Muscle of back (tissue), 11 donors: ENCODE results near the gene PEX11B. TPM values are rescaled to one million over a fixed set of nuclear protein-coding genes. Genes with fewer than 3 reads are reported as not detected.
"Not testable (repeated sequence)": the region's sequence is repeated elsewhere in the genome, so short reads cannot be mapped to it uniquely, and the experiment has no call there.

Experiments used
- DNase-seq, 3 donors: peaks; one replicate each; pipeline versions ENCODE4 v3.0.0 to v3.0.0-alpha.2; 2013
- polyA plus RNA-seq, 10 donors: library from polyadenylated mRNA; unstranded; fragments of 120-200 nt; gene quantifications; one replicate each; pipeline ENCODE4 v1.2.1, GENCODE V29; 2013; ENCODE audit not compliant: insufficient read length in 10 of 10

PEX11B gene
- polyA plus RNA-seq, 10 donors, result 19.5 to 27.3 (median 23.9) TPM

DNA sequence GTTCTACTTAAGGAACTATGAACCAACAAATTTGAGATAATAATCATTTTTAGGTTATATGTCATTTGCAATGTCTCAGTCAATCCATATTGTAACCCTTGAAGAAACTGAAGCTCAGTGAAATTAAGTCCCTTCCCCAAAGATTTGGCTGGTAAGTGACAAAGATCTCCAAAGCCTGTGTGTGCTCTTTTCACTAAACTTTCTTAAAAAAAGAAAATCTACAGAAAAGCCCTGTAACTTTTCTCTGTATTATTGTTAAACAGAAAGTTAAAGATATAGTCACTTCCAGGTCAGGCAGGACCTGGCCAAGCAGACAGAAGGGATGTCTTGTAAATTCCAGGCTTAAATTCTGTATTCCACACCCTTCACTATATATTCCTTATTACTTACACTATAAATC, 37.8 kb upstream of the PEX11B start:
- DNase-seq, result no peak

DNA sequence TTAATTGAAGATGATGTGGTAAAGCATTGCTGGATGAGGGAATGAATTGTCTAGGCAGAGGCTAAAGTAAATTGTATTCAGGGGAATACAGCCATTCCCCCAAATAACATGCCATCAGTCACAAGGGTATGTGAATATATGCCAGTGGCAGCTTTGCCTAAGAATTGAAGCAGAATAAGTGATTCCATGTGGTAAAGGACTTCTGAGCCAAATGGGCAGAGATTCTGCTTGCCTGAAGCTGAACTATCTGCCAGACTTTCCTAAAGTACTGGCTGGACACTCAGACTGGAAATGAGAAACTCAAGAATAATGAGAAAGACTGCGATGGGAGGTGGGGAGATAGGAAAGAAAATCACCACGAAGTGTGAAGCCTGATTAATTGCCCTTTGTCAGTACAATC, 36.9 kb upstream of the PEX11B start:
- peak in 2 of 3 donors; percentile 60 to 65 for DNase-seq

DNA sequence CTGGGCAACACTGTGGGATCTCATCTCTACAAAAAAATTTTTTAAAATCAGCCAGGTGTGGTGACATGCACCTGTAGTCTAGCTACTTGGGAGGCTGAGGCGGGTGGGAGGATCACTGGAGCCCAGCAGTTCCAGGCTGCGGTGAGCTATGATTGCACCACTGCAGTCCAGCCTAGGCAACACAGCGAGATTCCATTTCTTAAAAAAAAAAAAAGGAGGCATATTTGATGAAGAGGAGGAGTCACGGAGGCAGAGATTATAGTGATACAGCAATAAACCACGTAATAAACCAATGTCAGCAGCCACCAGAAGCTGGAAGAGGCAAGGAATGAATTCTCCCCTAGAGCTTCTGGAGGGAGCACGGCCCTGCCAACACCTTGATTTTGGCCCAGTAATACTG, 35.3 kb upstream of the PEX11B start:
- DNase-seq, result no peak

DNA sequence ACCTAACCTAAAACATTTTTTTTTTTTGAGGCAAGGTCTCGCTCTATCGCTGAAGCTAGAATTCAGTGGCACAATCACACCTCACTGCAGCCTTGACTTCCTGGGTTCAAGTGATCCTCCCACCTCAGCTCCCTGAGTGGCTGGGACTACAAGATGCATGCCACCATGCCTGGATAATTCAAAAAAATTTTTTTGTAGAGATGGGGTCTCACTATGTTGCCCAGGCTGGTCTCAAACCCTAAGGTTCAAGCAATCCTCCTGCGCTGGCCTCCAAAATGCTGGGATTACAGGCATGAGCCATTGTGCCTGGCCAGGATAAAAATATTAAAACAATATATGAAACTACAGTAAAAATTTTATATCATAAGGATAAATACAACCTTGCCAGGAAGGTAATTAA, 34.4 kb upstream of the PEX11B start:
- DNase-seq, result no peak

DNA sequence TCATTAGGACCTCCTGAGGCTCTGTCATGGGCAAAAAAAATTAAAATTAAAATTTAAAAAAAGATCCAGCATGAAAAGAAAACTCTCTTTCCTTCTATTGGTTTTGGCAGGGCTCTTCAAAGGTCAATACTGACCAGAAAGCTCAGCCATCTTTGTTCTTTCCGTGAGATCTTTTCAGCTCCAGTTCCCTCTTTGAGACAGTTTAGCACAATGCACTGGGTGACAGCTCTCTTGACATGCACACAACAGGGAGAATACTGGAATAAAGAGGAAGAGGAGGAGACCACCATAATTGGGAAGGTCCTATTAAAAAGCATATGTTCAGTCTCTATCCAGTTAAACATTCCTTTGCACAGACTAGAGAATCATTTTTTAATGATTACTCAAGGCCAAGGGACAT, 33.0 kb upstream of the PEX11B start:
- DNase-seq, result no peak

DNA sequence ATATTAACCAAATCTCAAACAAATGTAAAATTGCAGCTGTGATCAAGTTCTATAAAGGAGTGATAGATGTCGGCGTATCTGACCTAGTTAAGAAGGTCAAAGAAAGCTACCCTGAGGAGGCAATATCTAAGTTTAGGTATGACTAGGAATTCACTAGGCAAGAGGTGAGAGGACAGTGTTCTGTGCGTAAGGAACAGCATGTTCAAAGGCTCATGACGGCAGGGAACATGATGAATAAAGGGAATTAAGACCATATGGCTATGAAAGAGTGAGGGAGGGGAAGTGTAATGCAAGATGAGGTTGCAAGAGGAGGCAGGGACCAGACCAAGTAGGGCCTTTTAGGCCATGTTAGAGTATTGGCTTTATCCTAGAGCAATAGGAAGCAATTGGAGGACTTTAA, 30.7 kb upstream of the PEX11B start:
- DNase-seq, result no peak

DNA sequence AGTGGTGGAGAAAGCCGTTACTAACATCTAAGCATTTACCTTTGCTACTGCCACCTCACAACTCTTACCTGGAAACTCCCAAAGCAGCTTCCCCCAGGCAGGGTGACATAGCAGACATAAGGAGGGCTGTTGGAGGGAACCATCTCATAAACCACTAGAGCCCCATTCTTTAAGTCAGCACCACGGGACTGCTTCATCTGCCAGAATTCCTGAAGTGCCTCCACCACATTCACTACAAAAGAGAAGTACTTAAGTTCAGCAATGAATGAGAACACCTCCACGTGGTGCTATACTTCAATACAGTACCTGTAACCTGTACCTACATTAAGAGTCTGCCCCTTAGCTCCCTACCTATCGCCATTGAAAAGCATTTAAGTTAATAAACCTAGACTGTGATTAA, 29.0 kb upstream of the PEX11B start:
- no peak for DNase-seq

DNA sequence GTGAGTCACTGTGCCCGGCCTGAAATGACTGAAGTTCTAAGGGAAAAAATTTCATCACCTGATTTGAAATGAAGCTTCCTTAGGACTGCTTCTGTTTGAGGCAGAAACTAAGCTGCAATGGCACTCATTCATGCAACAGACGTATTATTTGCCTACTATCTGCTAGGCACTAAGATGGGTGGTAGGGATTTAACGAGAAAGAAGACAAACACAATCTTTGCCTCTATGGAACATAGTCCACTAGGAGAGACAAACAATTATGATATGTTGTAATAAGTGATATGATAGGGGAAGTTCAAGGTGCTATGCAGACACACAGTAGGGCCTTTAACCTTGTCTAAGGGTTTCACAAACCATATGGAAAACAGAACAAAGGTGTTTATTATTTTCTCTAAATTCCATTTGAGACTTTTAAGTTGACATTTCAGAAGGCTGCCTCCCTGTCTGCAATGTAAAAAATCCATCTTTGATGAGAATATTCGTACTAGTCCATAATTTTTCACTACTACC, 28.0 kb upstream of the PEX11B start:
- DNase-seq, result no peak

DNA sequence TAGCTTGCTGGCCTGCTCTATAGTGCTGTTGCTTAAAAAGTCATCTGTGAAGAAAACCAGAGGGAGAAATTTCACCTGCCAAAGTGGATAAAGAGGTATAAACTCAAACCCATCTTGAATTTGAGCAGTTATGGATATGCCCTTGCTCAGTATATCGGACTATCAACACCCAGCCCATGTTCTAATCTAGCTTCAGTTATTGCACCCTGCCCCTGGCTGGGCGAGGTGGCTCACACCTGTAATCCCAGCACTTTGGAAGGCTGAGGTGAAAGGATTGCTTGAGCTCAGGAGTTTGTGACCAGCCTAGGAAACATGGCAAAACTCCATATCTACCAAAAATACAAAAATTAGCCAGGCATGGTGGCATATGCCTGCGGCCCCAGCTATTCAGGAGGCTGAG, 26.0 kb upstream of the PEX11B start:
- no peak for DNase-seq

DNA sequence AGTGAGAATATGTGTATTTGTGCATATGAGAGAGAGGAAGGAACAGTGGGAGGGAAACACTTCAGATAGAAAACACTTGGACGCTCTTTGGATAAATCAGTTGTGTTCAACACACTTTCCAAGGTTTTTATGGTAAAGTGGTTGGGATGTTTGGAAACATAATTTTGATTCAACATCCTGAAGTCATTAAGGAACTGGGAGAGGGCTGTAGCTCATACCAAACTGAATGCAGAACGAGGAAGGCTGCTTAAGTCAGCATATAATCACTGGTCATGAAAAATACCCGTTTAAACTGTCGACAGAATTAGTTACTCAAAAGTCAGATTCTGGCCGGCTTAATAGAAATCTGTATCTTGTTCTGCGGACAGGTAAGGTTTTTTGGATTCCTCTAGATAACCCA, 24.4 kb upstream of the PEX11B start:
- peak in 1 of 3 donors; percentile 39 for DNase-seq

DNA sequence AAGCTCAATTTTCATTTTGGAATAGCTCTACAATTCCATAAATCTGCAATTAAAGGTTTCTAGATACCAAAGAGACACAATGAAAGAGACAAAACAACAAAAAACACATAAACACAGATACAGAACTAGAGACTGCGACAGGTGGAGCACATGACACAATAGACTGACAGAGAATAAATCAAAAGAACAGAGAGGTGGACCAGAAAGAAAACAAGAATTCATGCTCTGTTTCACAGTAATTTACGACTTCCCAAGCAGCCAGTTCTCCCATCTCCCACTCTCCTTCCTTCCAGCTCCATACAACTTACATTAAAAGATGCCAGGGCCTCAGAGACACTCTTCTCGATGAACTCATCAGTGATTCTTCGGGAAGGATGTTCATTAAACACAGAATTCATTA, 23.9 kb upstream of the PEX11B start:
- DNase-seq, result no peak

DNA sequence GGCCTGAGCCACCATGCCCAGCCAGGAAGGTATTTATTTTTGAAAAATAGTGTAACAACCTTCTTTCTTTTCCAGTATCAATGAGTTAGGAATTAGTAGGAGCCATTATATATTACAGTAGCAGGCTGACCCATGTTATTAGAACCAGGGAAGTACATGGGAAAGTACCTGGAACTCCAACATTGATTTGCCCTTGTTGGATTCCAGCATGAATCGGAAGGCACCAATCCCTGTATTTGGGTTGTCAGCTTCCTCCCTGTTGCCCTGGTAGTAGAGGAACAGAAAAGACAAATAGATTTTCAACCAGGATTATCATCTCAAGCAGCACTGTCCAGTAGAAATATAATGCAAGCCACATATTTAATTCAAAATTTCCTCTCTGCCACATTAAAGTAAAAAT, 18.9 kb upstream of the PEX11B start:
- no peak for DNase-seq

DNA sequence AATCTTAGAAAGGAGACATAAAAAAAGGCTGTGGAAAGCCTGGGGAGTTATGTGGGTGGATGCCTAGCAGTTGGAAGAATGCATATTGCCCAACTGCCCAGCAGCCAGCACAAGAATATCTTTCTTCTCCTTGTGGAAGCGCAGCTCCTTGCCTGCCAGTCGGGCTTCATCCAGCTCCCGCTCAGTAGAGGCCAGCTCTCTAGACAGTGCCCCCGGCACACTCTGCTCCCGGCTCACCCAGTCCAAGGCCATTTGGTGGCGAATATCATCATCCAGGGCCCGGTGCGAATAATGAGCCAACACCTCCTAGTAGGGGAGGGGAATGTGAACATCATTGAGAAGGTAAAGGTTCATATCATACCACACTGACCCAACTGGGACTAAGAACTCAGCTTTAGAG, 17.7 kb upstream of the PEX11B start:
- DNase-seq, result no peak

DNA sequence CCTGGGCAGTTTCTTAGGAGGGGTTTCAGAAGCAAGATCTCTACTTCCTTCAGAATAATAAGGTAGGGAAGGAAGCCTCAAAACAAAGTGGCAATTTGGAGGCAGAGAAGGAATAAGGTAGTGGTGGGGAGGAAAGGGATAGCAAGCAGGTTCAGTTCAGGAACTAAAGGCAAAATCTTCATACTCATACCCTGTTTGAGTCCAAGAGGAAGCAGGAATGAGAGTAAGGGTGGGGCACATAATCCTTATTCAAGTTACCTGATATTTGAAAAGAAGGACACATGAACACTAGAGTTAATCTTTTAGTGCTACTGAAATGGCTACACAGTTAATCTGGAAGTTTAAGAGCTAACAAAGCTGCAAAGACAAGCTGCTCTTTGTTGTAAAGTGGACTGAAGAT, 17.2 kb upstream of the PEX11B start:
- no peak for DNase-seq

DNA sequence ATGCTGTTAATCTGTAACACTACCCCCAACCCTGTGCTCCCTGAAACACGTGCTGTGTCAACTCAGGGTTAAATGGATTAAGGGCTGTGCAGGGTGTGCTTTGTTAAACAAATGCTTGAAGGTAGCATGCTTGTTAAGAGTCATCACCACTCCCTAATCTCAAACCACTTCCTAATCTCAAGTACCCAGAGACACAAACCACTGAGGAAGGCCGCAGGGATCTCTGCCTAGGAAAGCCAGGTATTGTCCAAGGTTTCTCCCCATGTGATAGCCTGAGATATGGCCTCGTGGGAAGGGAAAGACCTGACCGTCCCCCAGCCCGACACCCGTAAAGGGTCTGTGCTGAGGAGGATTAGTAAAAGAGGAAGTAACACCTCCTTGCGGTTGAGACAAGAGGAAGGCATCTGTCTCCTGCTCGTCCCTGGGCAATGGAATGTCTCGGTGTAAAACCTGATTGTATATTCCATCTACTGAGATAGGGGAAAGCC, 14.0 kb upstream of the PEX11B start:
- not testable (repeated sequence) for DNase-seq

DNA sequence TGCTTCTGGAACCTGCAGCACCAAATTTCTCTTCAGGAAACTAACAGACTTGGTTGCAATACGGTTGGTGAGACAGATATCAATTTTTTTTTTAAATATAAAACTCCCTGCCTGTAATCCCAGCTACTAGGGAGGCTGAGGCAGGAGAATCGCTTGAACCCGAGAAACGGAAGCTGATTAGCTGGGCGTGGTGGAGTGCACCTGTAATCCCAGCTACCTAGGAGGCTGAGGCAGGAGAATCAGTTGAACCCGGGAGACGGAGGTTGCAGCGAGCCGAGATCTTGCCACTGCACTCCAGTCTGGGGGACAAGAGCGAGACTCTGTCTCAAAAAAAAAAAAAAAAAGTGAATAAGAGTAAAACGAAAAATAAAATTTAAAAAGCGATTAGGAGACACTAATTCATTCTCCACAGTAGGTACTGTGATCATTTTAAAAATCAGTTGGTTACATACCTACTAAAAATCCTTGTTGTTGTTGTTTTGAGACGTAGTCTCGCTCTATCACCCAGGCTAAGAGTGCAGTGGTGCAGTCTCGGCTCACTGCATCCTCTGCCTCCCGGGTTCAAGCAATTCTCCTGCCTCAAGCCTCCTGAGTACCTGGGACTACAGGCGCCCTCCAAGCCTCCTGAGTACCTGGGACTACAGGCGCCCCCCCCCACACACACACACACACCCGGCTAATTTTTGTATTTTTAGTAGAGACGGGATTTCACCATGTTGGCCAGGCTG, 9.6 kb upstream of the PEX11B start:
- no peak for DNase-seq

DNA sequence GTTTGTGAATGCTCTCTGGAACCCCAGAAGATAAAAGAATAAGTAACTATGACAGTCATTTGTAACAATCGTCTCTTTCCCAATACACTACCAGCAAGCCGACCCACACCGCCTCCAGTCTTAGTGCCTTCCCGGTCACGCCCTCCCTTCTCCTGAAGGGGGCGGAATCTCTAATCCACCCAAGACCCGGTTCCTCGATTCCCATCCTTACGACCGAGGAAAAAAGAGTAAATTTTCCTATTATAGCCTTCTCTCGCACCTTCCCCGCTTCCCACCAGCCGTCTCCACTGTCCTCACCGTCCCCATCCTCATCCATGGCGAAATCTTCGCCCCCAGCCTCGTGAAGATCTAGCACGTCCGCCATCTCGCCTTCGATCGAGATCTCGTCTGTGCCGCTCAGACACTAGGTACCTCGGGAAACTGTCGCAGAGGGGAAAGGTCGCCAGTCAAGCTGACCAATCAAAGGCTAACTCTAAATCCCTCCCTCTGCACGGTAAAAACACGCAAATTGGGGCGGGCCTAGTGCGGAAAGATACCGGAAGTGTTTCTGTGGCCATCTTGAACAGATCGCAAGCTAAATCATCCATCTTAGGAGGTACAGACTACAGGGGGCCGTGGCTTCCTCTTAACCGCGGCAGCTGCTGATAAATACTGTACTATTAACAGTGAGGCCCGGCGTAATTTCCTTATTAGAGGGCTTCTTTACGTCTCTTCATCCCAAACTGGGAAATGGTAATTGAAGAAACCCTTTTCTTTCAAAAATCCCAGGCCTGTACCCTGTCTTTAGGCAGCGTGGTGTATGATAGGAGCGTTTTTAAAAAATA, 8.8 kb upstream of the PEX11B start, which contains the start of gene RBM8A:
RBM8A (minus strand) TSS at position 422 of the 824 bp plus-strand sequence; CDS start at position 364, 58 bp downstream.
- DNase-seq, result peak; percentile 98 to 99 (median 99)

DNA sequence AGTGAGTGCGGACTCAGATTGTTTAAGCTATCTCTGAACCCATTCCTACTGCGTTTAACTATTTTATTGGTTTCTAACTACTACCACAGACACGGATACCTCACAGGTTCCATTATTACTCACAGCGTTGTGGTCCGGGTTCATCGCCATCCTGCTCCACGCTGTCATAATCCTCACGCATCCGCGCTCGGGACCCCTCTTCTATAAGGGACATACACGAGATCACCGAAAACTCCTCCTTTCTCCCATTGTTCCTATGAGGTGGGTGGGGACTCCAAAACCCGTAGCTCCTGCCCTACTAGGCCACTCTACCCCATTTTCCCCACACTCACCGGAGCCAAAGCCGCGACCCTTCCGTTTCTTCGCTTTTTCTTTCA, 8.2 kb upstream of the PEX11B start:
- peak in 1 of 3 donors; percentile 17 for DNase-seq

DNA sequence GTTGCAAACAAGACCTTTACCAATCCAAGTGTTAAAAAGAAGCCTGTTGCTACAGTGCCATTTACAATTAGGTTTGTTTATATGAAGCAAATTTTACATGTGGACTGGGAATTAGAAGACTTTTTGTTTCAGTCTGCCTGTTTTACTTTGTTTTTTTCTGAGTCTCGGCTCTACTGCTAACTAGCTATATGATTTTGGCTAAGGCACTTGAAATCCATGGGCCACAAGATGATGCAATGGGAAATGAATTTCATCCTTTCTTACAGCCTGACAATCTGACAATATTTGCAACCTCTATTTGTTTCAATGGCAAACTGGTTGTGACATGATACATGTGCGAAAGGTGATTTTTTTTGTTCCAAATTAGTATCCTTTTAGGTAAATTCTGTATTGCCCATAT, 3.7 kb upstream of the PEX11B start:
- DNase-seq, result no peak

DNA sequence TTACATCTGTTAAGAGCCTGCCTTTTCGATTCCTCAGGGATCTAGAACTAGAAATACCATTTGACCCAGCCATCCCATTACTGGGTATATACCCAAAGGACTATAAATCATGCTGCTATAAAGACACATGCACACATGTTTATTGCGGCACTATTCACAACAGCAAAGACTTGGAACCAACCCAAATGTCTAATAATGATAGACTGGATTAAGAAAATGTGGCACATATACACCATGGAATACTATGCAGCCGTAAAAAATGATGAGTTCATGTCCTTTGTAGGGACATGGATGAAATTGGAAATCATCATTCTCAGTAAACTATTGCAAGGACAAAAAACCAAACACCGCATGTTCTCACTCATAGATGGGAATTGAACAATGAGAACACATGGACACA, 1.8 kb upstream of the PEX11B start:
- not testable (repeated sequence) for DNase-seq

DNA sequence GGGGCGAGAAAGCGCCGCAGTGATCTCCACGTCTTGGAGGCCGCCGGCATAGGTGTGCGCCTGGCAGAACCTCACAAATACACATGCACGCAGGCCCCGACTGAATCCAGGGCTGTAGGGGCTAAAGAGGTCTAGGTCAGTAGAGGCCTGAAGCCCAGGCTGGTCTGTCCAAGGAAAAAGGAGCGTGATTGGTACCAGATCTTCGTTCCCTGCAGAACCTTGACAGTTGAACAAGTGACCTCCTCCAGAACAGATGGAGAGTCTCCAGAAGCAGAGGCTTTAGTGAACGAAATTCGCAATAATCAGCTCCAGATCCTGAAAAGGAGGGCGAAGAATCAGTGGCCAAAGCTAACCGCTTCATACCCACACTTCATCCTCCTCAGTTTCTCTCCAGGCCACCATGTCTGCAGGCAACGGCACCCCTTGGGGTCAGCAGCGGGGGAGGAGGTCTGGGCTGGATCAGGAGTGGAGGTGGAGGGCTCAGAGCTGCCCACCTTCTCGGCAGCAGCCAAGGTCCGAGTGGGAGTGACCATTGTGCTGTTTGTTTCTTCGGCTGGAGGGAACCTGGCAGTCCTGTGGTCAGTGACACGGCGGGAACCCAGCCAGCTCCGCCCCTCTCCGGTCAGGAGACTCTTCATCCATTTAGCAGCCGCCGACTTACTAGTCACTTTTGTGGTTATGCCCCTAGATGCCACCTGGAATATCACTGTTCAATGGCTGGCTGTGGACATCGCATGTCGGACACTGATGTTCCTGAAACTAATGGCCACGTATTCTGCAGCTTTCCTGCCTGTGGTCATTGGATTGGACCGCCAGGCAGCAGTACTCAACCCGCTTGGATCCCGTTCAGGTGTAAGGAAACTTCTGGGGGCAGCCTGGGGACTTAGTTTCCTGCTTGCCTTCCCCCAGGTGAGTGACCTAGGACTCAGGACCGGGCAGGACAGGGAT, 749 bp upstream of the PEX11B start:
- DNase-seq, result peak; percentile 21 to 77 (median 45)

DNA sequence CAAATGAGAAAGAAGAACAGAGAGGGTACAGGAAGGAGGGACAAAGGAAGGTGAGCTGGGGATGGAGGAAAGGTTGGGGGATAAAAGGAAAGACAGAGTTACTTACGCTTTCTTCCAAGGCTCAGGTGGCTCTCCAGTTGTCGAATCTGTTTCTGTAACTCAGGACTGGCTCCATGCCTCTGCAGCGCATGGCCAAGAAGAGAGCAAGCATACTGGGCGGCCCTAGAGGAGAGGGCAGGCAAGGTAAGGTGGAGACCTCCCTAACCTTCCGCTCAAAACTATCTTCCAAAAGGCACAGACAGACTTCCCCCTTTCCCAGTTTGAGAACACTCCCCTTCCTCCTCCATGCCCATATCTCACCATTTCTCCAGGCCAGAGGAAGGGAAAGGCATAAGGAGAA, 922 bp downstream of the PEX11B start:
- DNase-seq, result no peak
